GM18517 (cell line): Measurements from ENCODE around the gene MRPL48.
"Not testable (repeated sequence)": the region's sequence is repeated elsewhere in the genome, so short reads cannot be mapped to it uniquely, and the experiment has no call there.

Experiments used
- ATAC-seq: cut with Tn5 transposase; IDR thresholded peaks from one replicate; pipeline ENCODE4 v1.9.1; 2021; ENCODE audit warnings: mild to moderate bottlenecking, moderate library complexity; ENCODE audit not compliant: unreplicated experiment

Gene MRPL48

GRCh38 chr11:73838443-73839122 lies 50.9 kb downstream of the MRPL48 start:
- no peak for ATAC-seq

GRCh38 chr11:73839123-73839457 lies 51.4 kb downstream of the MRPL48 start:
- ATAC-seq: no peak

- ATAC-seq: no peak
Measured at GRCh38 chr11:73851046-73851764, 63.5 kb downstream of the MRPL48 start.

- no peak for ATAC-seq
Measured at GRCh38 chr11:73852049-73852448, 64.4 kb downstream of the MRPL48 start.

DNA sequence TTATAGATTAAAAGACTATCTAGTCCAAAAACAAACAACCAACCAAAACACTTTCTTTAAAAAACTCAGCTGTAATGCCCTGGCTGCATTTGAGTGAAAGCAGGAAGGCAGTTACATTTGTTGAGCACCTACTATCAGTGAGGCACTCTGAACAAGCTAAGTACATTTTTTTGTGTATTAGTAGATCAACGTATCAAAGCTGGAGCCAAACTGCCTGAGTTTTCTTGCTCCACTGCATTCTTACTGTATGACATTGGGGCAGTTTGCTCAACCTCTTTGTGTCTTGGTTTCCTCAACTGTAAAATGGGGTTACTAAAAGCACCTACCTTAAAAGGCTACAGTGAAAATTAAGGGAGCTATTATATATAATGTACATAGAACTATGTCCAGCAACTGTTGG lies 67.0 kb downstream of the MRPL48 start:
- ATAC-seq: no peak

DNA sequence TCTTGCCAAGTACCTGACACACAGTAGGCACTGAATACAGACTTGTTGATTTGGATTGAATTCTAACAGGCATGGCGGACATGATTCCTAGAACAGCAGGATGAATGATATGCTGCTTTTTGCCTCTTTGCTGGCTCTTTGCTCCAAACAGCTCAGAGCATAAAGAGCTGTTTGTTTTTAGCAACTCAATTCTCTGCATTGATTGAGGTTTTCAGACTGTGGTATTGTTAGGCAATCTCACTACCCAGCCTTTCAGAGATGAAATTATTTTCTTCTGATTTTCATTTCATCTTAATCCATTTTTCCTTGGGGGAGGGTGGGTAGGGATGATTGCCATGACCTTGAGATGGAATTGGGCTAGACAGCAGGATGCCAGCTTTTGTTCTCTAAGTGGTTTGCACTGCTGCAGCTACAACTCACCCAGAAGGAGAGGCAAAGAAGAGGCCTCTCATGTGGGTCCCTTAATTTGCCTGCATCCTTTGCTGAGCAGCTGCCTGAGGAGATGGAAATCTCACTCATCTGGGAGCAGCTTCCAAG lies 68.4 kb downstream of the MRPL48 start:
- no peak for ATAC-seq

GRCh38 chr11:73859671-73860070 lies 72.0 kb downstream of the MRPL48 start:
- ATAC-seq: no peak

DNA sequence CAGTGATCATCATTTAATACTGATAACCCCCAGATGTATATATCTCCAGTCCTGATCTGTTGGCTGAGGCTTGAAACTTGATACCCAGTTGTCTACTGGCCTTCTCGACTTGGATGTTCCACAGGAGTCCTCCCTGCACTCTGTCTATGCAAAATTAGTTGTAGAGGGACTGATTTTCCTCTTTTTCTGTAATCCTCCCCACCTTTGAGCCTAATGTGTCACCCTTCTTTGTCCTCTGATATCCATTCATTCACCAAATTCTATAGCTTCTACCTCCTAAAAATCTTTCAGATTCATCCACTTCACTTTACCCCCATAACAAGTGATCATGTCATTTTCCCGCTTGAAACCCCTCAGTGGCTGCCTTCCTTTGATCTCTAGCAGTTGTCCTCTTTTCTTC lies 72.5 kb downstream of the MRPL48 start:
- ATAC-seq: no peak

GRCh38 chr11:73862986-73863385 lies 75.3 kb downstream of the MRPL48 start:
- no peak for ATAC-seq

DNA sequence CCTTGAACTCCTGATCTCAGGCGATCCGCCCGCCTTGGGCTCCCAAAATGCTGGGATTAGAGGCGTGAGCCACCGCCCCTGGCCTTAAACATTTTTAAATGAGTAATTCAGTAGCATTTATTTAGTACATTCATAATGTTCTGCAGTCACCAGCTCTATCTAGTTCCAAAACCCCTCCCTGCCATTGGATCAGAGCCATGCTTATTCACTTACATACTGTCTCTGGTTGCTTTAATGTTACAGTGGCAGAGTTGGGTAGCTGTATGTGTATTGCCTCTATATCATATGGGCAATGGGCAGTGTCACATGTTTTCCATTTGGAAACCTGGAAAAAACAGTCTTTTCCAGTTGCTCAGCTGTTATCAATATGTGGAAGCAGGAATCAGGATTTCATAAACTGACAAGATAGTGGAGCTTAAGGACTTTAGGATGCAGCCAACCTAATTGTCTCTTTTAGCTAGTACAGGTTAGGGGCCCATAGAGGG lies 78.5 kb downstream of the MRPL48 start:
- no peak for ATAC-seq

GRCh38 chr11:73866586-73866996 lies 78.9 kb downstream of the MRPL48 start:
- no peak for ATAC-seq

DNA sequence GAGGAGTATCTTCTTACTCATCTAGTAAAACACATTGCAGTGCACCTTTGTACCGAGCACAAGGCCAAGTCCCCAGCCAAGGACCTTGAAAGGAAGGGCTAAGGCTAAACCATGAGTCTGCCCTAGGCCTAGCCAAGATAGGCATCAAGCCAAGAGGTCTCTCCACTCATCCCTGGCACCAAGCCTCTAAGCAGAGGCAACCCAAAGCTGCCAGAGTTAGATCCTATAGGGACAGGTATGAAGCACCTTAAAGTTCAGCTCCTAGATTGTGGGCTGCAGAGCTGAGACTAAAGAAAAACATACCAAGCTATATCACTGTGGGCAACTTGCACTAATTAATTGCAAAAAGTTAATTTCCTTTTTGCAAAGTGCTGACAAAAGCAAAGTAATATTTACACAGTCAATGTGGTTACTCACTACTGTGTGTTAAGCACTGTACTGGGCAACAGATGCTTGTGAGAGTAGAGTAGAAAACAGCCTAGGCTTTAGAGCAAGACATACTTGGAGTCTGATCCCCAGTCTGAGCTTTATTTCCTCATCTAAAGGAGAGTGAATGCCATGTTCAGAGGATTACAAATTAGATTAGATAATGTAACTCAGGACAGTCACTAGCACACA lies 81.8 kb downstream of the MRPL48 start:
- ATAC-seq: no peak

GRCh38 chr11:73870261-73870660 lies 82.6 kb downstream of the MRPL48 start:
- no peak for ATAC-seq

DNA sequence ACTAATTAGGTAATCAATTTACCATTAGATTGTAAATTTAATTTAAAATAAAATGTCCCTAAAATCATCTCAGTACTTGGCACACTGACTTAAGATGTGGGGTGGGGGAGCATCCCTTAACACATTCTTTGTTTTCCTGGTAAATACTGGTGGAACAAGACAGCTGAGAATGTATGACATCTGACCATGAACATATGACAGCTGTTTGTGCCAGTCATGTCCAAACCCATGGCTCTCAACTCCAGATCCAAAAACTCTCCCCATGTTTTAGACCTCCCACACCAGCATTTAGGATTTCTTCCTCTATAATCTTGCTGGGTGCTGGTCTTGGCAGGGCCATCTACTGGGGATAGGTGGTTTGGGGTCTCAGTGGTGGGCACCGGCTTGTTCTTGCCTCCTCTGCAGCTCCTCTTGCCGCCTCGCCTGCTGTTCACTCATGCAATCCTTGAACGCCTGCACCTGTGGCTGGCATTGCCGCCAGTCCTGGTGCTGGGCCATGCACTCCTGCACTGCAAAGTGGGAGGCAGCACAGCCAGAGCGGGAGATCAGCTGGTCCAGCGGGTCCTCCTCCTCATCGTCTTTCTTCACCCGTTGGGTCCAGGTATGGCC lies 85.2 kb downstream of the MRPL48 start:
- no peak for ATAC-seq

GRCh38 chr11:73875380-73875779 lies 87.7 kb downstream of the MRPL48 start:
- ATAC-seq: no peak

DNA sequence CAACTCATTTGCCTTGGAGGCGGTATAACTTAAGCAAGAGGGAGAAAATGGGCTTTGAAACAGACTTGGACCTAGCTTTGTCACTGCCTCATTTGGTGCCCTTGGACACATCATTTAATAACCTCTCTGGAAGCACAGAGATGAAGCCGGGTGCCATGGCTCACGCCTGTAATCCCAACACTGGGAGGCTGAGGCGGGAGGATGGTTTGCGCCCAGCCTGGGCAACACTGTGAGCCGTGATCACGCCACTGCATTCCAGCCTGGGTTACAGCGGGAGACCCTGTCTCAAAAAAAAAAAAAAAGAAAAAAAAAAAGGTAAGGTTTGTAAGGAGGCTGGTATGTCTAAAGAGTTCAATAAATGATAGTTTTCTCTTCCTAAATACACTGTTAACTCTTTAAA lies 88.2 kb downstream of the MRPL48 start:
- ATAC-seq: no peak

DNA sequence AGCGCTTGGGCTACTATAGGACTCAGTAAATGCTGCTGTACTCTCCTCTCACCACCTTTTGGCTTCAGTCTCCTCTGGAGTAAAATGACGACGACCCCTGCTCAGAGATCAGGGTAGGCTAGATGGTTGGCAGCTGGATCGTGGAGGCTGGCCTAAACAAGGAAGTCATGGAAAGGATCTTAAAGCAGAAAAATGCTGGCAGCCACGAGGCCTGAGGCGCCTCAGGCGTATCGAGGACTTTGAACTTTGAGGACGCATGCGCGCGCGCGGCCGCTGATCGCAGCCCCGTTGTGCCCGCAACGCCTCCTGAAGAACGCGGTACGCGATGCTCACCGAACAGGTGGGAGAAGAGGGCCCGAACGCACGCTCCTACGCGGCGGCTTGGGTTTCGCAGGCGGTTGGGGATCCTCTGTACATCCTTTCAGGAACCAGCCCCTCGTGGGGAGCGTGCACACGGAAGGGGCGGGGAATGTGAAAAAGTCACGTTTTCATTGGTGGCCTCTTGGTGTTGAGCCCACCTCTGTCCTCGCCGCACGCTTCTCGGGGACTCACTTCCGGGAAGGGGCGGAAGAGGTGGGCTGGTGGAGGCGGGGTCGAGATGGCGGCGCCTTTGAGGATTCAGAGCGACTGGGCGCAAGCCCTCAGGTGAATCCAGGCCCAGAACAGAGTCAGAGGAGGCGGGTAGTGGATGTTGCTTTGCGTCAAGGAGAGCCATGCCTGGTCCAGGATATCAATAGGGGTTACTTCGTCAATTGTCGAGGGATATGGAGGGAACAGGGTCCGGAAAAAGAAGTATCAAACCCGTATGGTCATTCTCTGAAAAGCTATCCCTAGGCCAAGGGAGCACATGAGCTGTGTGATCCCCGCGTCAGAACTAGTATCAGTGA lies 89.0 kb downstream of the MRPL48 start, which contains the start of the genes COA4 and PAAF1:
TSS of gene COA4 (minus strand) at position 423 of the 887 bp plus-strand sequence. CDS start 3,468 bp downstream, outside the sequence.
TSS of gene PAAF1 (plus strand) at position 576 of the 887 bp plus-strand sequence. CDS start at position 599, 23 bp downstream.
- ATAC-seq: peak; percentile 97

GRCh38 chr11:73878771-73879170 lies 91.1 kb downstream of the MRPL48 start:
- ATAC-seq: no peak

DNA sequence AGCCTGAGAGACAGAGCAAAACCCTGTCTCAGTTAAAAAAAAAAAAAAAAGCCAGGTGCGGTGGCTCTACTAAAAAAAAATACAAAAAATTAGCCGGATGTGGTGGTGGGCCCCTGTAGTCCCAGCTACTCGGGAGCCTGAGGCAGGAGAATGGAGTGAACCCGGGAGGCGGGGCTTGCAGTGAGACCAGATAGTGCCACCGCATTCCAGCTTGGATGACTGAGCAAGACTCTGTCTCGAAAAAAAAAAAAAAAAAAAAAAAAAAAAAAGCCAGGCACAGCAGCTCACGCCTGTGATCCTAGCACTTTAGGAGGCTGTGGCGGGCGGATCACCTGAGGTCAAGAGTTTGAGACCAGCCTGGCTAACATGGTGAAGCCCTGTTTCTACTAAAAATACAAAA lies 92.8 kb downstream of the MRPL48 start:
- ATAC-seq: not testable (repeated sequence)

- ATAC-seq: no peak
Measured at GRCh38 chr11:73883856-73884255, 96.2 kb downstream of the MRPL48 start.
